SU-DHL-6 (cell line): Measurements from ENCODE around the gene BAG3.

Source experiments
- CTCF ChIP-seq: fragments of 200-600 bp; sonication (generic); IDR thresholded peaks from one replicate; pipeline ENCODE4 v1.5.1; 2017; ENCODE audit warnings: antibody characterized with exemption, mild to moderate bottlenecking, low read length, moderate library complexity; ENCODE audit not compliant: insufficient read depth, poor library complexity, severe bottlenecking
- EZH2phosphoT487 ChIP-seq: fragments of 200-600 bp; sonication (generic), shearing (Covaris generic); conservative IDR thresholded peaks from 2 replicates; pipeline ENCODE4 v1.6.1; 2018; ENCODE audit warnings: mild to moderate bottlenecking, antibody characterized with exemption, low read length, moderate library complexity, mixed read lengths

GRCh38 chr10:119630300-119630699 lies 20.9 kb upstream of the BAG3 start:
- TF ChIP-seq CTCF (no peak), EZH2phosphoT487 (no peak)
